Vagina (tissue), 2 donors: ENCODE results near the gene TATDN2.

Experiments used
- POLR2A ChIP-seq, 2 donors: fragments of 450-650 bp; IDR thresholded peaks; one replicate each; pipeline ENCODE4 v1.6.1; 2017; ENCODE audit warnings: antibody characterized with exemption in 2 of 2, mild to moderate bottlenecking in 2 of 2, moderate library complexity in 2 of 2
- TF ChIP-seq, protein P1 (sequence below), 3 experiments: fragments of 450-650 bp in 2 of 3; fragments of 200-600 bp in 1 of 3; sonication (generic) in 1 of 3; IDR thresholded peaks; one replicate each; pipeline ENCODE4 v1.5.1; 2017 to 2019; ENCODE audit warnings: antibody characterized with exemption in 3 of 3, mild to moderate bottlenecking in 2 of 3, moderate library complexity in 2 of 3

DNA sequence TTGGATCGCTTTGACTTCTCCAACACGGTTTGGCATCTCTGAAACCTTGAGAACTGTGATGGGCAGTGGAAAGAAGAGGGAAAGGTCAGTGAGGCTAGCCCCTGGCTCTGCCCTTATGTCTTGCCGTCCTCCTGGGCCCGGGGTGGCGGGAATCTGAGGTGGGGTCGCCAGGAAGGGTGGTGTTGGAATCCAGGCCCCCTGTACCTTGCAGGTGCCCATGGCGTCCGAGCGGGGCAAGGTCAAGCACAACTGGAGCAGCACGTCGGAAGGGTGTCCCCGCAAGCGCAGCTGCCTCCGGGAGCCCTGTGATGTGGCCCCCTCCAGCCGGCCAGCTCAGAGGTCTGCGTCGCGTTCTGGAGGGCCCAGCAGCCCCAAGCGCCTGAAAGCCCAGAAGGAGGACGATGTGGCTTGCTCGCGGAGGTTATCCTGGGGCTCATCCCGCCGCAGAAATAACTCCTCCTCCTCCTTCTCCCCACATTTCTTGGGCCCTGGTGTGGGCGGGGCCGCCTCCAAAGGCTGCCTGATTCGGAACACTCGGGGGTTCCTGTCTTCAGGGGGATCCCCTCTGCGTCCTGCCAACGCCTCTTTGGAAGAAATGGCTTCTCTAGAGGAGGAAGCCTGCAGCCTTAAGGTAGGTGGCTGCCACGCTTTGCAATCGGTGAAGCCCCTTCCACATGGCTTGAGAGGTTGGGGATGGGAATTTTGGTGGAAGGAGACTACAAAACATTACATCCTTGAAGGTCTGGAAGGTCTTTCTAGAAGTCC lies 907 bp downstream of the TATDN2 start:
- TF ChIP-seq POLR2A (IDR thresholded peaks at IDR 0.05), result no peak
- TF ChIP-seq, protein P1, sequence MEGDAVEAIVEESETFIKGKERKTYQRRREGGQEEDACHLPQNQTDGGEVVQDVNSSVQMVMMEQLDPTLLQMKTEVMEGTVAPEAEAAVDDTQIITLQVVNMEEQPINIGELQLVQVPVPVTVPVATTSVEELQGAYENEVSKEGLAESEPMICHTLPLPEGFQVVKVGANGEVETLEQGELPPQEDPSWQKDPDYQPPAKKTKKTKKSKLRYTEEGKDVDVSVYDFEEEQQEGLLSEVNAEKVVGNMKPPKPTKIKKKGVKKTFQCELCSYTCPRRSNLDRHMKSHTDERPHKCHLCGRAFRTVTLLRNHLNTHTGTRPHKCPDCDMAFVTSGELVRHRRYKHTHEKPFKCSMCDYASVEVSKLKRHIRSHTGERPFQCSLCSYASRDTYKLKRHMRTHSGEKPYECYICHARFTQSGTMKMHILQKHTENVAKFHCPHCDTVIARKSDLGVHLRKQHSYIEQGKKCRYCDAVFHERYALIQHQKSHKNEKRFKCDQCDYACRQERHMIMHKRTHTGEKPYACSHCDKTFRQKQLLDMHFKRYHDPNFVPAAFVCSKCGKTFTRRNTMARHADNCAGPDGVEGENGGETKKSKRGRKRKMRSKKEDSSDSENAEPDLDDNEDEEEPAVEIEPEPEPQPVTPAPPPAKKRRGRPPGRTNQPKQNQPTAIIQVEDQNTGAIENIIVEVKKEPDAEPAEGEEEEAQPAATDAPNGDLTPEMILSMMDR (IDR thresholded peaks at IDR 0.05), result no peak
